ENCODE results near the gene CHST3. TPM values are rescaled to one million over a fixed set of nuclear protein-coding genes. Genes with fewer than 3 reads are reported as not detected.

The CHST3 gene
- total and polyA plus RNA-seq, 2 experiments from 2014 or later = 0.94 to 8.3 TPM

GRCh38 chr10:72011016-72011415 is 46.8 kb downstream of the CHST3 start:
- TF ChIP-seq, protein P1, sequence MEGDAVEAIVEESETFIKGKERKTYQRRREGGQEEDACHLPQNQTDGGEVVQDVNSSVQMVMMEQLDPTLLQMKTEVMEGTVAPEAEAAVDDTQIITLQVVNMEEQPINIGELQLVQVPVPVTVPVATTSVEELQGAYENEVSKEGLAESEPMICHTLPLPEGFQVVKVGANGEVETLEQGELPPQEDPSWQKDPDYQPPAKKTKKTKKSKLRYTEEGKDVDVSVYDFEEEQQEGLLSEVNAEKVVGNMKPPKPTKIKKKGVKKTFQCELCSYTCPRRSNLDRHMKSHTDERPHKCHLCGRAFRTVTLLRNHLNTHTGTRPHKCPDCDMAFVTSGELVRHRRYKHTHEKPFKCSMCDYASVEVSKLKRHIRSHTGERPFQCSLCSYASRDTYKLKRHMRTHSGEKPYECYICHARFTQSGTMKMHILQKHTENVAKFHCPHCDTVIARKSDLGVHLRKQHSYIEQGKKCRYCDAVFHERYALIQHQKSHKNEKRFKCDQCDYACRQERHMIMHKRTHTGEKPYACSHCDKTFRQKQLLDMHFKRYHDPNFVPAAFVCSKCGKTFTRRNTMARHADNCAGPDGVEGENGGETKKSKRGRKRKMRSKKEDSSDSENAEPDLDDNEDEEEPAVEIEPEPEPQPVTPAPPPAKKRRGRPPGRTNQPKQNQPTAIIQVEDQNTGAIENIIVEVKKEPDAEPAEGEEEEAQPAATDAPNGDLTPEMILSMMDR (conservative IDR thresholded peaks at IDR 0.05; ENCODE audit: low read depth in 2 of 2) = no peak
- TF ChIP-seq EZH2 (IDR thresholded peaks at IDR 0.05; ENCODE audit: low read depth, unreplicated experiment) = no peak
- TF ChIP-seq, protein P2, sequence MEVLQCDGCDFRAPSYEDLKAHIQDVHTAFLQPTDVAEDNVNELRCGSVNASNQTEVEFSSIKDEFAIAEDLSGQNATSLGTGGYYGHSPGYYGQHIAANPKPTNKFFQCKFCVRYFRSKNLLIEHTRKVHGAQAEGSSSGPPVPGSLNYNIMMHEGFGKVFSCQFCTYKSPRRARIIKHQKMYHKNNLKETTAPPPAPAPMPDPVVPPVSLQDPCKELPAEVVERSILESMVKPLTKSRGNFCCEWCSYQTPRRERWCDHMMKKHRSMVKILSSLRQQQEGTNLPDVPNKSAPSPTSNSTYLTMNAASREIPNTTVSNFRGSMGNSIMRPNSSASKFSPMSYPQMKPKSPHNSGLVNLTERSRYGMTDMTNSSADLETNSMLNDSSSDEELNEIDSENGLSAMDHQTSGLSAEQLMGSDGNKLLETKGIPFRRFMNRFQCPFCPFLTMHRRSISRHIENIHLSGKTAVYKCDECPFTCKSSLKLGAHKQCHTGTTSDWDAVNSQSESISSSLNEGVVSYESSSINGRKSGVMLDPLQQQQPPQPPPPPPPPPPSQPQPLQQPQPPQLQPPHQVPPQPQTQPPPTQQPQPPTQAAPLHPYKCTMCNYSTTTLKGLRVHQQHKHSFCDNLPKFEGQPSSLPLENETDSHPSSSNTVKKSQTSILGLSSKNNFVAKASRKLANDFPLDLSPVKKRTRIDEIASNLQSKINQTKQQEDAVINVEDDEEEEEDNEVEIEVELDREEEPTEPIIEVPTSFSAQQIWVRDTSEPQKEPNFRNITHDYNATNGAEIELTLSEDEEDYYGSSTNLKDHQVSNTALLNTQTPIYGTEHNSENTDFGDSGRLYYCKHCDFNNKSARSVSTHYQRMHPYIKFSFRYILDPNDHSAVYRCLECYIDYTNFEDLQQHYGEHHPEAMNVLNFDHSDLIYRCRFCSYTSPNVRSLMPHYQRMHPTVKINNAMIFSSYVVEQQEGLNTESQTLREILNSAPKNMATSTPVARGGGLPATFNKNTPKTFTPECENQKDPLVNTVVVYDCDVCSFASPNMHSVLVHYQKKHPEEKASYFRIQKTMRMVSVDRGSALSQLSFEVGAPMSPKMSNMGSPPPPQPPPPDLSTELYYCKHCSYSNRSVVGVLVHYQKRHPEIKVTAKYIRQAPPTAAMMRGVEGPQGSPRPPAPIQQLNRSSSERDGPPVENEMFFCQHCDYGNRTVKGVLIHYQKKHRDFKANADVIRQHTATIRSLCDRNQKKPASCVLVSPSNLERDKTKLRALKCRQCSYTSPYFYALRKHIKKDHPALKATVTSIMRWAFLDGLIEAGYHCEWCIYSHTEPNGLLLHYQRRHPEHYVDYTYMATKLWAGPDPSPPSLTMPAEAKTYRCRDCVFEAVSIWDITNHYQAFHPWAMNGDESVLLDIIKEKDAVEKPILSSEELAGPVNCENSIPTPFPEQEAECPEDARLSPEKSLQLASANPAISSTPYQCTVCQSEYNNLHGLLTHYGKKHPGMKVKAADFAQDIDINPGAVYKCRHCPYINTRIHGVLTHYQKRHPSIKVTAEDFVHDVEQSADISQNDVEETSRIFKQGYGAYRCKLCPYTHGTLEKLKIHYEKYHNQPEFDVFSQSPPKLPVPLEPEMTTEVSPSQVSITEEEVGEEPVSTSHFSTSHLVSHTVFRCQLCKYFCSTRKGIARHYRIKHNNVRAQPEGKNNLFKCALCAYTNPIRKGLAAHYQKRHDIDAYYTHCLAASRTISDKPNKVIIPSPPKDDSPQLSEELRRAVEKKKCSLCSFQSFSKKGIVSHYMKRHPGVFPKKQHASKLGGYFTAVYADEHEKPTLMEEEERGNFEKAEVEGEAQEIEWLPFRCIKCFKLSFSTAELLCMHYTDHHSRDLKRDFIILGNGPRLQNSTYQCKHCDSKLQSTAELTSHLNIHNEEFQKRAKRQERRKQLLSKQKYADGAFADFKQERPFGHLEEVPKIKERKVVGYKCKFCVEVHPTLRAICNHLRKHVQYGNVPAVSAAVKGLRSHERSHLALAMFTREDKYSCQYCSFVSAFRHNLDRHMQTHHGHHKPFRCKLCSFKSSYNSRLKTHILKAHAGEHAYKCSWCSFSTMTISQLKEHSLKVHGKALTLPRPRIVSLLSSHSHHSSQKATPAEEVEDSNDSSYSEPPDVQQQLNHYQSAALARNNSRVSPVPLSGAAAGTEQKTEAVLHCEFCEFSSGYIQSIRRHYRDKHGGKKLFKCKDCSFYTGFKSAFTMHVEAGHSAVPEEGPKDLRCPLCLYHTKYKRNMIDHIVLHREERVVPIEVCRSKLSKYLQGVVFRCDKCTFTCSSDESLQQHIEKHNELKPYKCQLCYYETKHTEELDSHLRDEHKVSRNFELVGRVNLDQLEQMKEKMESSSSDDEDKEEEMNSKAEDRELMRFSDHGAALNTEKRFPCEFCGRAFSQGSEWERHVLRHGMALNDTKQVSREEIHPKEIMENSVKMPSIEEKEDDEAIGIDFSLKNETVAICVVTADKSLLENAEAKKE (CRISPR knock-in tag; IDR thresholded peaks at IDR 0.05) = no peak
- no peak for TF ChIP-seq NANOG (IDR thresholded peaks at IDR 0.05; ENCODE audit: borderline replicate concordance)
- no peak for TF ChIP-seq CREB1 (CRISPR knock-in tag; IDR thresholded peaks at IDR 0.05; ENCODE audit: low read depth)
- no peak for TF ChIP-seq ZNF331 (CRISPR knock-in tag; IDR thresholded peaks at IDR 0.05; ENCODE audit: low read depth)
- TF ChIP-seq STAT1 (IDR thresholded peaks at IDR 0.05; ENCODE audit: unreplicated experiment) = no peak
- TF ChIP-seq POLR2AphosphoS5 (IDR thresholded peaks at IDR 0.05; ENCODE audit: low read depth) = no peak
- no peak for TF ChIP-seq ZNF114 (CRISPR knock-in tag; IDR thresholded peaks at IDR 0.05)
- TF ChIP-seq EZH2phosphoT487 (IDR thresholded peaks at IDR 0.05; ENCODE audit: unreplicated experiment) = no peak
- no peak for TF ChIP-seq REST (IDR thresholded peaks at IDR 0.05; ENCODE audit: unreplicated experiment)
- no peak for TF ChIP-seq ETS1 (IDR thresholded peaks at IDR 0.05)
- no peak for TF ChIP-seq JUNB (IDR thresholded peaks at IDR 0.05; ENCODE audit: unreplicated experiment)
- H3K27ac ChIP-seq (ENCODE audit: low read depth) = no peak overlapping the region
- ATAC-seq = no peak

More at GRCh38 chr10:72011016-72011415, 46.8 kb downstream of the CHST3 start:
- no peaks in the 10 kb centered on the region for H3K9me3 Mint-ChIP-seq
- no peak for DNase-seq (ENCODE audit: low spot score)
- no peaks in the 10 kb centered on the region for H3K4me1 ChIP-seq (ENCODE audit: insufficient read depth)
- H3F3A ChIP-seq (replicated peaks; ENCODE audit: low read depth) = no peaks in the 10 kb centered on the region
- H3K4me3 Mint-ChIP-seq = no peak overlapping the region
- H3K27me3 ChIP-seq (ENCODE audit: insufficient read depth) = no peaks in the 10 kb centered on the region
- no peaks in the 10 kb centered on the region for H3K79me2 ChIP-seq (replicated peaks; ENCODE audit: insufficient read depth)
- peaks cover 8% of the 10 kb centered on the region for H3K4me1 Mint-ChIP-seq
- H3K4me2 ChIP-seq = no peak overlapping the region
- H3K27ac Mint-ChIP-seq = 0 out of 2 replicates have a peak overlapping the region, but pooled peaks have one; percentile 31
- no peaks in the 10 kb centered on the region for H3K9me2 ChIP-seq (ENCODE audit: insufficient read depth)
- no peaks in the 10 kb centered on the region for H4K20me1 ChIP-seq (replicated peaks; ENCODE audit: insufficient read depth)
- H3K36me3 Mint-ChIP-seq (ENCODE audit: low read depth) = peaks cover 4% of the 10 kb centered on the region; the same call in 1 of the 3 replicates
- H3K36me3 ChIP-seq (ENCODE audit: insufficient read depth) = no peaks in the 10 kb centered on the region; the same call in 1 of the 2 replicates
- H3K27me3 Mint-ChIP-seq (ENCODE audit: insufficient read depth, low read depth, poor library complexity) = peaks cover 4% of the 10 kb centered on the region
- H2AFZ ChIP-seq = no peak overlapping the region
- H3K4me3 ChIP-seq = no peak overlapping the region

Measured in GM23338 (cell line).